Heart left ventricle (tissue), 16 donors: ENCODE results near the gene ZCCHC7. TPM values are rescaled to one million over a fixed set of nuclear protein-coding genes. Genes with fewer than 3 reads are reported as not detected.
"Not testable (repeated sequence)": the region's sequence is repeated elsewhere in the genome, so short reads cannot be mapped to it uniquely, and the experiment has no call there.

Source experiments
- ATAC-seq, 4 donors: fragments of 200-7000 bp; cut with Tn5 transposase; one replicate each; pipeline ENCODE4 v1.9.1; 2020 to 2022; ENCODE audit warnings: moderate library complexity in 4 of 4, mild to moderate bottlenecking in 3 of 4, moderate number of reproducible peaks in 1 of 4
- DNase-seq, 5 donors: peaks; one replicate each; pipeline ENCODE4 v3.0.0-alpha.2; 2020
- H3K27ac ChIP-seq, 12 donors: fragments of 200-600 bp; sonication (generic) in 4 of 12; one replicate each; pipeline versions ENCODE4 v1.5.0 to v1.8.0; 2016 to 2022; ENCODE audit warnings: mild to moderate bottlenecking in 2 of 12
- H3K27me3 ChIP-seq, 9 donors: fragments of 200-600 bp; sonication (generic) in 2 of 9; one replicate each; pipeline versions ENCODE4 v1.5.1 to v1.8.0; 2016 to 2022; ENCODE audit warnings: mild to moderate bottlenecking in 3 of 9
- H3K36me3 ChIP-seq, 9 donors: fragments of 200-600 bp; sonication (generic) in 2 of 9; one replicate each; pipeline versions ENCODE4 v1.5.0 to v1.8.0; 2018 to 2022; ENCODE audit warnings: mild to moderate bottlenecking in 2 of 9
- H3K4me1 ChIP-seq, 12 donors: fragments of 200-600 bp; sonication (generic) in 4 of 12; one replicate each; pipeline versions ENCODE4 v1.5.0 to v1.8.0; 2016 to 2022; ENCODE audit warnings: mild to moderate bottlenecking in 3 of 12
- H3K4me3 ChIP-seq, 12 donors: fragments of 200-600 bp; sonication (generic) in 4 of 12; one replicate each; pipeline versions ENCODE4 v1.5.0 to v1.8.0; 2017 to 2022; ENCODE audit warnings: mild to moderate bottlenecking in 9 of 12, moderate library complexity in 4 of 12
- H3K9me3 ChIP-seq, 12 donors: fragments of 200-600 bp; sonication (generic) in 4 of 12; one replicate each; pipeline versions ENCODE4 v1.5.0 to v1.8.0; 2016 to 2022; ENCODE audit warnings: mild to moderate bottlenecking in 1 of 12
- POLR2A ChIP-seq, 2 donors: fragments of 450-650 bp; IDR thresholded peaks; one replicate each; pipeline ENCODE4 v1.6.1; 2017; ENCODE audit warnings: antibody characterized with exemption in 2 of 2, mild to moderate bottlenecking in 2 of 2, moderate library complexity in 2 of 2
- WGBS, 4 donors: extraction: QIAGEN DNeasy Blood & Tissue Kit in 2 of 4; methylation state at CpG; one replicate each; pipeline versions ENCODE4 v1.1.5 to v1.1.7; 2013 to 2018; 5-methylcytosine and 5-hydroxymethylcytosine counted together
- intact Hi-C, 10 donors: fragments of 100-400 bp; cut with DNase I; formaldehyde crosslinking; loops; one replicate each; pipeline versions ENCODE4 v1.11.1 to v1.14.2; 2022
- long read RNA-seq, 3 donors: library from polyadenylated mRNA; unstranded; transcript quantifications; one replicate each; pipeline ENCODE4 v2.0.0, GENCODE V29; 2020 to 2021
- polyA plus RNA-seq, 2 donors: library from polyadenylated mRNA; stranded (reverse); fragments of 200-250 nt; gene quantifications; one replicate each; pipeline ENCODE4 v1.2.3, GENCODE V29; 2013
- total RNA-seq, 9 donors: library from RNA; depleted of rRNA in 2 of 9; stranded (reverse); fragments of >200 nt in 2 of 9; fragmentation: NEBNext Ultra II Directional in 3 of 9; extraction: Animal tissue kit (Norgen Biotek cat#: 25700) in 3 of 9; gene quantifications; one replicate each; pipeline versions ENCODE4 v1.1.0 to v1.2.4, GENCODE V29; 2016 to 2023
- TF ChIP-seq, protein P1 (sequence below), 12 donors: fragments of 200-600 bp; sonication (generic) in 4 of 12; IDR thresholded peaks; one replicate each; pipeline versions ENCODE4 v1.5.0 to v1.8.0; 2018 to 2022; ENCODE audit warnings: antibody characterized with exemption in 12 of 12, mild to moderate bottlenecking in 5 of 12
- donor health status: ischemic (EF 13 %, LVEDD 7.1; RV severe dilation, severe dysfunction).
- donor health status: healthy with polysubstance abuse.
- donor health status: DM: no; HTN: yes; CAD: no.
- donor health status: DM: no; HTN: no; CAD: no.
- donor health status: ischemic (EF 25% LVEDD 6.9; RV normal size, moderate dysfunction).
- donor health status: ischemic (EF 25% LVEDD 5.7; RV mildly dilated, moderate dysfunction).
- donor health status: healthy.
- donor health status: DM: yes; HTN: yes; CAD: no.
- donor health status: ischemic (EF 35%, LVEDD 5.7; RV mildly dilated, moderate dysfunction).
- donor health status: nonischemic (EF 11% LVEDD 7.7; RV severe dilation, severe dysfunction).
- donor health status: DM: yes; HTN: yes; CAD: no.
- donor health status: PGD.
- donor health status: ischemic (EF 29% LVEDD 5.4; RV normal size, mild dysfunction).
- donor health status: nonischemic (EF 23%, LVEDD 6.1; RV moderate dilation, normal function).

ZCCHC7 gene
- total RNA-seq: 10 to 100 TPM in 3 of 9 donors, 1 to 10 TPM in 6; 4.4 to 14.8 (median 9.1) TPM
- polyA plus RNA-seq: 1 to 10 TPM; 3.5 to 4.8 TPM
- long read RNA-seq, donor 1, partial matches to known transcripts: 2 of 4 reads
- long read RNA-seq, donor 1, other reads (novel, unspliced or antisense): 1 of 4 reads
- long read RNA-seq, donor 2, partial matches to known transcripts: 6 of 23 reads
- long read RNA-seq, donor 2, other reads (novel, unspliced or antisense): 14 of 23 reads
- long read RNA-seq, donor 3, partial matches to known transcripts: 1 of 2 reads
- long read RNA-seq, donor 3, other reads (novel, unspliced or antisense): 1 of 2 reads

DNA sequence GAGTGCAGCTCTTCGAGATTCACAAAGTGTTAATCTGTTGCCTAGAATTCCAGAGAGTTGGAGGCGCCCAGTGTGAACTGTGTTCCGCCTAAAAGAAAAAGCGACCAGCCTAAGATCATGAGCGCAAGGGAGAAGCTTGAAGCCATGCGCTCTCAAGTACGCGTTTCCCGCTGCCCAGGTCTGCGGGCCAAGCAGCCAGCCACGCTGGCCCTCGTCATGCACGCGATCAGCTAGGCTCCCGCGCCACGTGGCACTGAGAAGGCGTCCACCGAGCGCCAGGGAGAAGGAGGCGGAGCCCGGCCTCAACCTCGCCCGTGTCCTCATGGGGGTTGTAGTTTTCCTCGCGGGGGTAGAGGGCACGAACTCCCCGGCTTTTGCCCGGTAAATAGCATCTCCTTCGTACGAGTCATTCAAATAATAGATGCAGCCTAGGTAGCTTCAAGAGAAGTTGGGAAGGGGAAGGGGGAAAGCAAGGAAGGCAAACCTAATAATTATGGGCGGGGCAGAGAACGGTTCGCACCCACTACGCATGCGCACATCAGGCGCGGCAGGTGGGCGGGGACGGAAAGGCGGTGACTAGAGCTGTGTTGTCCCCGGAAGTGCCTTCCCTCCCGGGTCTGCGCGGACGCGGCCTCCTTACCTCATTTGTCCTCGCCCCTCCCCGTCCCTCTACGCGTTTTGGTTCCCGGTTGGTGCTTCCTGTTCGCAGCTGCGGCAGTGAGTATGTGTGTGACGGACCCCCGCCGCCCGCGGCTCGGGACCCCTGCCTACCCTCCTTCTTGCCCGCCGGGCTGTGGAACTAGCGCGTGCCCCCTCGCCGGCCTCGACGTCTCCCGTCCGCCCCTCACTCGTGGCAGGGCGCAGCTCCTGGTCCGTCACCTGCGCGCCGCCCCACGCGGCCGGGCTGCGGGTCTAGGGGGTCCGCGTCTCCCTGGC, at the start of gene ZCCHC7:
TSS of gene ZCCHC7 (plus strand) at position 668 of the 936 bp plus-strand sequence.
- DNase-seq: peak; percentile 96 to 98 (median 97)
- intact Hi-C loops: loop anchor here in 6 of 10 donors (2.0 to 10.0 kb wide), 4 partner anchors 38 to 65 kb away; no protein-coding TSS in a partner anchor
- peak within 1 kb of the TSS; percentile 65 to 99 (median 90) for H3K4me3 ChIP-seq
- H3K36me3 ChIP-seq: no peaks in the 10 kb centered on the region
- peak within 1 kb of the TSS; percentile 70 to 96 (median 90) for H3K27ac ChIP-seq
- no peaks in the 10 kb centered on the region for H3K9me3 ChIP-seq
- H3K27me3 ChIP-seq: no peaks in the 10 kb centered on the region
- ATAC-seq: peak; percentile 99 to 100 (median 99)
- TF ChIP-seq, protein P1, sequence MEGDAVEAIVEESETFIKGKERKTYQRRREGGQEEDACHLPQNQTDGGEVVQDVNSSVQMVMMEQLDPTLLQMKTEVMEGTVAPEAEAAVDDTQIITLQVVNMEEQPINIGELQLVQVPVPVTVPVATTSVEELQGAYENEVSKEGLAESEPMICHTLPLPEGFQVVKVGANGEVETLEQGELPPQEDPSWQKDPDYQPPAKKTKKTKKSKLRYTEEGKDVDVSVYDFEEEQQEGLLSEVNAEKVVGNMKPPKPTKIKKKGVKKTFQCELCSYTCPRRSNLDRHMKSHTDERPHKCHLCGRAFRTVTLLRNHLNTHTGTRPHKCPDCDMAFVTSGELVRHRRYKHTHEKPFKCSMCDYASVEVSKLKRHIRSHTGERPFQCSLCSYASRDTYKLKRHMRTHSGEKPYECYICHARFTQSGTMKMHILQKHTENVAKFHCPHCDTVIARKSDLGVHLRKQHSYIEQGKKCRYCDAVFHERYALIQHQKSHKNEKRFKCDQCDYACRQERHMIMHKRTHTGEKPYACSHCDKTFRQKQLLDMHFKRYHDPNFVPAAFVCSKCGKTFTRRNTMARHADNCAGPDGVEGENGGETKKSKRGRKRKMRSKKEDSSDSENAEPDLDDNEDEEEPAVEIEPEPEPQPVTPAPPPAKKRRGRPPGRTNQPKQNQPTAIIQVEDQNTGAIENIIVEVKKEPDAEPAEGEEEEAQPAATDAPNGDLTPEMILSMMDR (IDR thresholded peaks at IDR 0.05): no peak
- TF ChIP-seq POLR2A (IDR thresholded peaks at IDR 0.05): peak; percentile 22 to 72
- 3 to 6% (median 4%) methylated on average over 46 to 82 of the region's 82 CpGs for WGBS, 4 donors
- H3K4me1 ChIP-seq: peaks cover 3 to 26% (median 17%) of the 10 kb centered on the region in 12 donors

DNA sequence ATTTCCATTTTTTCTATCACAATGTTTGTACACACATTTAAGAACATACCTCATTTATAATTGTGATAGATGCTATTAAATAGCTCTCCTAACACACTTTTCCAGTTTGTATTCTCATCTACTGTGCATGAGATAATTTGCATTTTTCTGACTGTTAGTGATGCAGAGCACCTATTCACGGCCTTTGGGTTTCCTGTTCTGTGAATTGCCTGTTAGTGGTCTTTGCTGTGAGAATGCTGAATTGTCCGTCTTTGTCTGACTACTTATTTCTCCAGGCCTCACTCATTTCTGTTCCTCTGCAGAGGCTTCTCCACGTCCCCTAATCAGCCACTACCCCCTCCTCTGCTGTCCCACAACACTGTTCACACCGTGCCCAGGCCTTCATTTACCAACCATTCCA, 45.6 kb upstream of the ZCCHC7 start:
- H3K27me3 ChIP-seq, H3K4me3 ChIP-seq, DNase-seq, ATAC-seq, H3K27ac ChIP-seq, H3K9me3 ChIP-seq, H3K4me1 ChIP-seq, H3K36me3 ChIP-seq: not testable (repeated sequence)
- intact Hi-C loops: loop anchor here in 1 of 10 donors (5.0 kb wide), 1 partner anchor 43 kb away; no protein-coding TSS in a partner anchor
- WGBS, 4 donors: 64 to 74% (median 68%) methylated on average over 4 of the region's 4 CpGs

DNA sequence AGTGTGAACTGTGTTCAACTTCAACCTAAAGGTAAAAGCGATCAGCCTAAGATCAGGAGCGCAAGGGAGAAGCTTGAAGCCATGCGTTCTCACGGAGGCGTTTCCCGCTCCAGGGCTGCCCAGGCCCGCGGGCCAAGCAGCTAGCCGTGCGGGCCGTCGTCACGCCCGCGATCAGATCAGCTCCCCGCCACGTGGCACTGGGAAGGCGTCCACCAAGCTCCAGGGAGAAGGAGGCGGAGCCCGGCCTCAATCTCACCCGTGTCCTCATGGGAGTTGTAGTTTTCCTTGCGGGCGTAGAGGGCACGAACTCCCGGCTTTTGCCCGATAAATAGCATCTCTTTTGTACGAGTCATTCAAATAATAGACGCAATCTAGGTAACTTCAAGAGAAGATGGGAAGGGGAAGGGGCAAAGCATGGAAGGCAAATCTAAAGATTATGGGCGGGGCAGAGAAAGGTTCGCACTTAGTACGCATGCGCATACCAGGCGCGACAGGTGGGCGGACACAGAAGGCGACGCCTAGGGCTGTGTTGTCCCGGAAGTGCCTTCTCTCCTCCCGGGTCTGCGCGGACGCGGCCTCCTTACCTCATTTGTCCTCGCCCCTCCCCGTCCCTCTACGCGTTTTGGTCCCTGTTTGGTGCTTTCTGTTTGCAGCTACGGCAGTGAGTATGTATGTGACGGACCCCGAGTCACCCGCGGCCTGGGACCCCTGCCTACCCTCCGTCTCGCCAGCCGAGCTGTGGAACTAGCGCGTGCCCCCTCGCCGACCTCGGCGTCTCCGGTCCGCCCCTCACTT, 40.8 kb upstream of the ZCCHC7 start:
- peak overlapping the region; percentile 64 to 98 (median 86) for H3K4me3 ChIP-seq
- peak; percentile 92 to 95 (median 95) for DNase-seq
- H3K4me1 ChIP-seq: peaks cover 0 to 44% (median 15%) of the 10 kb centered on the region in 12 donors
- intact Hi-C loops: loop anchor here in 6 of 10 donors (2.0 to 10.0 kb wide), 4 partner anchors 38 to 55 kb away; partner anchors contain the start of gene ZCCHC7 (in 3 of the 6)
- no peaks in the 10 kb centered on the region for H3K9me3 ChIP-seq
- peak; percentile 99 for ATAC-seq
- TF ChIP-seq POLR2A (IDR thresholded peaks at IDR 0.05): peak in 1 of 2 donors; percentile 46
- TF ChIP-seq, protein P1 (IDR thresholded peaks at IDR 0.05): no peak
- H3K27ac ChIP-seq: peak overlapping the region; percentile 31 to 92 (median 84)
- WGBS, 4 donors: 2 to 3% (median 2%) methylated on average over 60 to 63 of the region's 63 CpGs
- H3K36me3 ChIP-seq: no peaks in the 10 kb centered on the region
- peaks cover 0 to 6% (median 0%) of the 10 kb centered on the region in 9 donors for H3K27me3 ChIP-seq

DNA sequence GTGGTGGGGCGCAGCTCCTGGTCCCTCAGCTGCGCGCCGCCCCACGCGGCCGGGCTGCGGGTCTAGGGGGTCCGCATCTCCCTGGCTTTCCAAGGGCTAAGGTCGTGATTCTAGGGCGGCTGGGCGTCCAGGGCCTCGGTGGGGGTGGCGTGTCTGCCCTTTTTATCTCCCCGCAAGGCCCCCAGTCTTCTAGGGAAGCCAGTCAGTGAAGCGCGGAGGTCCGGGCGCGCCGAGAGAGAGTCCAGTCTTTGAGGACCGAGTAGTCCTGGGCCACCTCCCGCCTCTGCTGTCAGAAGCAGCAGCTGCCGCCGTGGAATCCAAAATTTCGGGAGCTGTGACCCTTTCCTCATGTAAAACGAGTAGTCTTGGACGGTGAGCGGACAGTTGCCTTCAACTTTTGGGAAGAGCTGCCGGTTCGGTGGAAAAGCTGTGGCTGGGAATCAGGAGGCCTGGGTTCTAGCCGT, 40.2 kb upstream of the ZCCHC7 start:
- Histone ChIP-seq H3K4me1 (peaks cover 0 to 49% (median 15%) of the 10 kb centered on the region in 12 donors), H3K27ac (peak overlapping the region; percentile 31 to 92 (median 84)), H3K4me3 (peak overlapping the region; percentile 64 to 98 (median 86))
- ATAC-seq: peak in 3 of 4 donors; percentile 25 to 63 (median 56)
- not testable (repeated sequence) for H3K9me3 ChIP-seq, H3K36me3 ChIP-seq, H3K27me3 ChIP-seq
- intact Hi-C loops: loop anchor here in 4 of 10 donors (5.0 to 10.0 kb wide), 3 partner anchors 37 to 55 kb away; partner anchors contain the start of gene ZCCHC7 (in 2 of the 4)
- peak in 3 of 5 donors; percentile 19 to 46 (median 33) for DNase-seq
- WGBS, 4 donors: 1 to 2% (median 2%) methylated on average over 18 to 32 of the region's 32 CpGs

DNA sequence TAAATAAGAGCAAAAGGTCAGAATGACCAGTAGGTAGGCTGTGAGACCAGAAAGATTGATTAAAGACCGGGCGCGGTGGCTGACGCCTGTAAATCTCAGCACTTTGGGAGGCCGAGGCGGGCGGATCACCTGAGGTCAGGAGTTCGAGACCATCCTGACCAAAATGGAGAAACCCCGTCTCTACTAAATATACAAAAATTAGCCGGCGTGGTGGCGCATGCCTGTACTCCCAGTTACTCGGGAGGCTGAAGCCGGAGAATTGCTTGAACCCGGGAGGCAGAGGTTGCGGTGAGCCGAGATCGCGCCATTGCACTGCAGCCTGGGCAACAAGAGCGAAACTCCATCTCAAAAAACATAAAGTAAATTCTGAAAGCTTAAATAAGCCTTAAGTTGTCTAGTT, 38.9 kb upstream of the ZCCHC7 start:
- 97 to 99% (median 98%) methylated on average over 20 of the region's 20 CpGs for WGBS, 4 donors
- intact Hi-C loops: loop anchor here in 4 of 10 donors (5.0 to 10.0 kb wide), 3 partner anchors 36 to 57 kb away; partner anchors contain the start of gene ZCCHC7 (in 2 of the 4)
- DNase-seq: not testable (repeated sequence)

More for the DNA sequence above, 38.9 kb upstream of the ZCCHC7 start:
- H3K36me3 ChIP-seq, ATAC-seq, H3K27me3 ChIP-seq, H3K27ac ChIP-seq, H3K9me3 ChIP-seq: not testable (repeated sequence)
- Histone ChIP-seq H3K4me3 (peak overlapping the region in 1 of 12 donors; percentile 79), H3K4me1 (peaks cover 0 to 51% (median 15%) of the 10 kb centered on the region in 12 donors)
